ENCODE data around the gene BRCA2. TPM values are rescaled to one million over a fixed set of nuclear protein-coding genes. Genes with fewer than 3 reads are reported as not detected.

Gene BRCA2
- total RNA-seq, 1 donor from 2014 or later, result 8.5 TPM

DNA sequence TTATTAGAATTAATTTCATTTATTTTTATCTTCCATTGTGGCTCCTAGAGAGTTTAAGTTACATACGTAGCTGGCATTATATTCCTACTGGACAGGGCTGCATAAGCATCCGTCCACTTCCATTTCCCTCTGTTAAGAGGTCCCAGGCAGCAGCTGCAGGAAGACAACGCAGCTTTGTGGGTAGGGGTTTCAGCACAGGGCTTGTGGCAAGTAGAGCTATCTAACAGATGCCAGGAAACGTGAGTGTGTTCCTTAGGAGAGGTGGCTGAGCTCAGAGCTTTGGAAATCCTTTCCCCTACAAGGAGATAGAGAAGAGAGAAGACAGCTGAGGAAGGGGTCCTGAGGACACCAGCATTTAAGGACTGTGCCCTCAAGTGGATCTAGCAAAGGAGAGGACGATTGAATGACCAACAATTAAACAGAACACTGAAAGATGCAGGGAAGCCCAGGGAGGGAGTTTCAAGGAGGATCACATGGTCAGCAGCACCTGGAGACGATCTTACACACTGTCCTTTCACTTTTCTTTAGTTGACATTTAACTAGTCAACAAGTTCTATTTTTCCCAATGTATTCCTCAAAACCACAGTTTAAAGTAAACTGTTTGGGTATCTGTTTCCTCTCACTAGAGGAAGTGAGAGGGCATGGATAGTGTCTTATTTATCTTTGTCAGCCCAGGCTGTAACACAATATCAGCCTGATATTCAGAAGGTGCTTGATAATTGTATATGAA is 114.9 kb downstream of the BRCA2 start:
- TF ChIP-seq CTCF (IDR thresholded peaks at IDR 0.05; ENCODE audit: unreplicated experiment), result no peak
- peak; percentile 20 for DNase-seq (ENCODE audit: low spot score)
- Mint-ChIP-seq H3K4me1 (ENCODE audit: unreplicated experiment) (peaks cover 26% of the 10 kb centered on the region), H3K27me3 (ENCODE audit: unreplicated experiment) (peaks cover 13% of the 10 kb centered on the region), H3K36me3 (ENCODE audit: low read depth, unreplicated experiment) (peaks cover 14% of the 10 kb centered on the region), H3K4me3 (ENCODE audit: unreplicated experiment) (no peak overlapping the region), H3K9me3 (ENCODE audit: unreplicated experiment) (no peaks in the 10 kb centered on the region), H3K27ac (ENCODE audit: unreplicated experiment) (peak overlapping the region; percentile 26)

DNA sequence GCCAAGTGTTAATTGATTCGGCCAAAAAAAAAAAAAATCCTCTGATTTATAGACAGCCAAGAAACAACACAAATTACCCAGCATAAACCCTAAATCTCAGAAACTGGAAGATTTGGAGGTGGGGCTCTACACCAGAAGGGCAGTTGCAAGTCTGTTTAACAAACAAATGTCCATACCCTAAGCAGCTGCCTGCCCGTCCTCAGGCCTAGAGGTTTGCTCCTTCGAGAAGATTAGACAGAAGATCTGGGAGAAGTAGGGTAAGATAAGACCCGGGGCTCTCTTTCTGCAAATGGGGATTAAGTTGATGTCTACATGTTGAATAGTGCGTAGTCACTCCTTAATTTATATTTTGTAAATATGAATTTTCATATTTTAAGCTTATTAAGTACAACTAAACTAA is 116.1 kb downstream of the BRCA2 start:
- H3K36me3 Mint-ChIP-seq (ENCODE audit: low read depth, unreplicated experiment), result peaks cover 9% of the 10 kb centered on the region
- no peak for DNase-seq (ENCODE audit: low spot score)
- H3K4me1 Mint-ChIP-seq (ENCODE audit: unreplicated experiment), result peaks cover 19% of the 10 kb centered on the region
- TF ChIP-seq CTCF (IDR thresholded peaks at IDR 0.05; ENCODE audit: unreplicated experiment), result no peak
- H3K9me3 Mint-ChIP-seq (ENCODE audit: unreplicated experiment), result no peaks in the 10 kb centered on the region
- no peak overlapping the region for H3K27ac Mint-ChIP-seq (ENCODE audit: unreplicated experiment)
- peaks cover 6% of the 10 kb centered on the region for H3K27me3 Mint-ChIP-seq (ENCODE audit: unreplicated experiment)
- H3K4me3 Mint-ChIP-seq (ENCODE audit: unreplicated experiment), result no peak overlapping the region

DNA sequence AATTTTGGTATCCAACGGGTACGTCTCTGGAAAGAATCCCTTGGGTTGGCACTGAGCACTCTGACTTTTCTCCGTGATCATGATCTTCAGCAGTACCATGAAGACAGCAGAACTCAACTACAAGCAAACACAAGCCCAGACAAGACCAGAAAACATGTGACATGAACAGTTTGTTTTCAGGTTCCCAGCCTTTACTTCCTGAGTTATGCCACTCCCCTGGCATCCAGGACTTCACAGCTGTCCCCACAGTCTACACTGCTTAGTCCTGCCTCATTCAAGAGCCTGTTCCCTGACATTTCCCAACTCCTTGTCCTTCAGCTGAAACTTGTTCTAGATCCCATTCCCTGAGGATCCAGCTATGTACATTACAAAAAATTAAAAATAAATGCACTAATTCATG is 117.5 kb downstream of the BRCA2 start:
- no peak for TF ChIP-seq CTCF (IDR thresholded peaks at IDR 0.05; ENCODE audit: unreplicated experiment)
- peaks cover 15% of the 10 kb centered on the region for H3K4me1 Mint-ChIP-seq (ENCODE audit: unreplicated experiment)
- H3K9me3 Mint-ChIP-seq (ENCODE audit: unreplicated experiment), result no peaks in the 10 kb centered on the region
- peaks cover 4% of the 10 kb centered on the region for H3K36me3 Mint-ChIP-seq (ENCODE audit: low read depth, unreplicated experiment)
- H3K4me3 Mint-ChIP-seq (ENCODE audit: unreplicated experiment), result no peak overlapping the region
- H3K27ac Mint-ChIP-seq (ENCODE audit: unreplicated experiment), result peak overlapping the region; percentile 45
- peaks cover 2% of the 10 kb centered on the region for H3K27me3 Mint-ChIP-seq (ENCODE audit: unreplicated experiment)
- DNase-seq (ENCODE audit: low spot score), result no peak

- Mint-ChIP-seq H3K27ac (ENCODE audit: unreplicated experiment) (no peak overlapping the region), H3K9me3 (ENCODE audit: unreplicated experiment) (no peaks in the 10 kb centered on the region), H3K4me3 (ENCODE audit: unreplicated experiment) (no peak overlapping the region), H3K27me3 (ENCODE audit: unreplicated experiment) (no peaks in the 10 kb centered on the region), H3K4me1 (ENCODE audit: unreplicated experiment) (no peaks in the 10 kb centered on the region), H3K36me3 (ENCODE audit: low read depth, unreplicated experiment) (no peaks in the 10 kb centered on the region)
- TF ChIP-seq CTCF (IDR thresholded peaks at IDR 0.05; ENCODE audit: unreplicated experiment), result no peak
- DNase-seq (ENCODE audit: low spot score), result no peak
These were observed 123.6 kb downstream of the BRCA2 start for GRCh38 chr13:32438871-32439270.

- H3K36me3 Mint-ChIP-seq (ENCODE audit: low read depth, unreplicated experiment), result no peaks in the 10 kb centered on the region
- DNase-seq (ENCODE audit: low spot score), result peak; percentile 27
- no peak overlapping the region for H3K27ac Mint-ChIP-seq (ENCODE audit: unreplicated experiment)
- no peaks in the 10 kb centered on the region for H3K9me3 Mint-ChIP-seq (ENCODE audit: unreplicated experiment)
- no peak overlapping the region for H3K4me3 Mint-ChIP-seq (ENCODE audit: unreplicated experiment)
- H3K27me3 Mint-ChIP-seq (ENCODE audit: unreplicated experiment), result no peaks in the 10 kb centered on the region
- peak; percentile 48 for TF ChIP-seq CTCF (IDR thresholded peaks at IDR 0.05; ENCODE audit: unreplicated experiment)
- H3K4me1 Mint-ChIP-seq (ENCODE audit: unreplicated experiment), result no peaks in the 10 kb centered on the region
These were observed 127.8 kb downstream of the BRCA2 start for GRCh38 chr13:32443111-32443510.

All from endothelial cell (in vitro differentiated cells).